ENCODE data around the gene MAS1.
"Not testable (repeated sequence)": the region's sequence is repeated elsewhere in the genome, so short reads cannot be mapped to it uniquely, and the experiment has no call there.

Gene MAS1

GRCh38 chr6:159890792-159891191 lies at the start of gene MAS1:
MAS1 (plus strand) TSS chr6:159890988; CDS start chr6:159906956, 15,968 bp downstream.
- no peak for DNase-seq

GRCh38 chr6:159842035-159842434 lies 48.8 kb upstream of the MAS1 start:
- no peak for DNase-seq

GRCh38 chr6:159844737-159845645 lies 45.8 kb upstream of the MAS1 start:
- DNase-seq: no peak

- not testable (repeated sequence) for DNase-seq
Observed at GRCh38 chr6:159848552-159848951, 42.2 kb upstream of the MAS1 start.

GRCh38 chr6:159849851-159850250 lies 40.9 kb upstream of the MAS1 start:
- DNase-seq: not testable (repeated sequence)

- no peak for DNase-seq
Observed at GRCh38 chr6:159852877-159853276, 37.9 kb upstream of the MAS1 start.

- no peak for DNase-seq
Observed at GRCh38 chr6:159853754-159854153, 37.0 kb upstream of the MAS1 start.

- DNase-seq: no peak
Observed at GRCh38 chr6:159854959-159855358, 35.8 kb upstream of the MAS1 start.

- no peak for DNase-seq
Observed at GRCh38 chr6:159858259-159858658, 32.5 kb upstream of the MAS1 start.

- DNase-seq: no peak
Observed at GRCh38 chr6:159860482-159860881, 30.3 kb upstream of the MAS1 start.

GRCh38 chr6:159862103-159862502 lies 28.7 kb upstream of the MAS1 start:
- no peak for DNase-seq

- DNase-seq: peak in 8 of 56 donors; percentile 1 to 46 (median 14)
Observed at GRCh38 chr6:159863341-159863740, 27.4 kb upstream of the MAS1 start.

- DNase-seq: no peak
Observed at GRCh38 chr6:159865226-159865920, 25.4 kb upstream of the MAS1 start.

- DNase-seq: no peak
Observed at GRCh38 chr6:159866286-159867247, 24.2 kb upstream of the MAS1 start.

GRCh38 chr6:159871241-159871640 lies 19.5 kb upstream of the MAS1 start:
- DNase-seq: peak in 10 of 56 donors; percentile 2 to 36 (median 16)

GRCh38 chr6:159871906-159872305 lies 18.9 kb upstream of the MAS1 start:
- peak in 20 of 56 donors; percentile 3 to 60 (median 25) for DNase-seq

- DNase-seq: peak in 37 of 56 donors; percentile 1 to 80 (median 24)
Observed at GRCh38 chr6:159874435-159874834, 16.4 kb upstream of the MAS1 start.

- DNase-seq: no peak
Observed at GRCh38 chr6:159875194-159875593, 15.6 kb upstream of the MAS1 start.

- DNase-seq: no peak
Observed at GRCh38 chr6:159876242-159876641, 14.5 kb upstream of the MAS1 start.

GRCh38 chr6:159877256-159877808 lies 13.5 kb upstream of the MAS1 start:
- no peak for DNase-seq

- DNase-seq: no peak
Observed at GRCh38 chr6:159878341-159878740, 12.4 kb upstream of the MAS1 start.

All from nucleus accumbens (tissue), 56 donors.